ENCODE data around the gene CRB3. TPM values are rescaled to one million over a fixed set of nuclear protein-coding genes. Genes with fewer than 3 reads are reported as not detected.

CRB3 gene
- total RNA-seq, 1 donor, result not detected

GRCh38 chr19:6421075-6422014, 42.7 kb upstream of the CRB3 start:
- peaks cover 64% of the 10 kb centered on the region for H3K36me3 ChIP-seq (ENCODE audit: insufficient read depth, low read length)
- no peak overlapping the region for H2AFZ ChIP-seq (ENCODE audit: low read length)
- DNase-seq (ENCODE audit: insufficient read length, low spot score, missing footprints), result peak; percentile 66
- no peak overlapping the region for H3K4me2 ChIP-seq (ENCODE audit: insufficient read depth, low read length)
- peaks cover 63% of the 10 kb centered on the region for H4K20me1 ChIP-seq (ENCODE audit: insufficient read depth, low read length)
- H3K4me3 ChIP-seq (ENCODE audit: insufficient read depth, low read length), result no peak overlapping the region
- H3K4me1 ChIP-seq (ENCODE audit: insufficient read depth, low read length), result peaks cover 5% of the 10 kb centered on the region
- no peaks in the 10 kb centered on the region for H3K9me3 ChIP-seq (ENCODE audit: low read depth, low read length)
- TF ChIP-seq, protein P1, sequence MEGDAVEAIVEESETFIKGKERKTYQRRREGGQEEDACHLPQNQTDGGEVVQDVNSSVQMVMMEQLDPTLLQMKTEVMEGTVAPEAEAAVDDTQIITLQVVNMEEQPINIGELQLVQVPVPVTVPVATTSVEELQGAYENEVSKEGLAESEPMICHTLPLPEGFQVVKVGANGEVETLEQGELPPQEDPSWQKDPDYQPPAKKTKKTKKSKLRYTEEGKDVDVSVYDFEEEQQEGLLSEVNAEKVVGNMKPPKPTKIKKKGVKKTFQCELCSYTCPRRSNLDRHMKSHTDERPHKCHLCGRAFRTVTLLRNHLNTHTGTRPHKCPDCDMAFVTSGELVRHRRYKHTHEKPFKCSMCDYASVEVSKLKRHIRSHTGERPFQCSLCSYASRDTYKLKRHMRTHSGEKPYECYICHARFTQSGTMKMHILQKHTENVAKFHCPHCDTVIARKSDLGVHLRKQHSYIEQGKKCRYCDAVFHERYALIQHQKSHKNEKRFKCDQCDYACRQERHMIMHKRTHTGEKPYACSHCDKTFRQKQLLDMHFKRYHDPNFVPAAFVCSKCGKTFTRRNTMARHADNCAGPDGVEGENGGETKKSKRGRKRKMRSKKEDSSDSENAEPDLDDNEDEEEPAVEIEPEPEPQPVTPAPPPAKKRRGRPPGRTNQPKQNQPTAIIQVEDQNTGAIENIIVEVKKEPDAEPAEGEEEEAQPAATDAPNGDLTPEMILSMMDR (IDR thresholded peaks at IDR 0.05; ENCODE audit: extremely low read depth, low read depth, low read length), result no peak
- no peaks in the 10 kb centered on the region for H3K27me3 ChIP-seq (ENCODE audit: insufficient read depth, low read length)
- no peak overlapping the region for H3K27ac ChIP-seq (ENCODE audit: low read depth, low read length)
- H3K79me2 ChIP-seq (ENCODE audit: insufficient read depth, low read length), result peaks cover 68% of the 10 kb centered on the region

- DNase-seq (ENCODE audit: insufficient read length, low spot score, missing footprints), result peak; percentile 97
Measured at GRCh38 chr19:6423499-6424194, 40.4 kb upstream of the CRB3 start.

DNA sequence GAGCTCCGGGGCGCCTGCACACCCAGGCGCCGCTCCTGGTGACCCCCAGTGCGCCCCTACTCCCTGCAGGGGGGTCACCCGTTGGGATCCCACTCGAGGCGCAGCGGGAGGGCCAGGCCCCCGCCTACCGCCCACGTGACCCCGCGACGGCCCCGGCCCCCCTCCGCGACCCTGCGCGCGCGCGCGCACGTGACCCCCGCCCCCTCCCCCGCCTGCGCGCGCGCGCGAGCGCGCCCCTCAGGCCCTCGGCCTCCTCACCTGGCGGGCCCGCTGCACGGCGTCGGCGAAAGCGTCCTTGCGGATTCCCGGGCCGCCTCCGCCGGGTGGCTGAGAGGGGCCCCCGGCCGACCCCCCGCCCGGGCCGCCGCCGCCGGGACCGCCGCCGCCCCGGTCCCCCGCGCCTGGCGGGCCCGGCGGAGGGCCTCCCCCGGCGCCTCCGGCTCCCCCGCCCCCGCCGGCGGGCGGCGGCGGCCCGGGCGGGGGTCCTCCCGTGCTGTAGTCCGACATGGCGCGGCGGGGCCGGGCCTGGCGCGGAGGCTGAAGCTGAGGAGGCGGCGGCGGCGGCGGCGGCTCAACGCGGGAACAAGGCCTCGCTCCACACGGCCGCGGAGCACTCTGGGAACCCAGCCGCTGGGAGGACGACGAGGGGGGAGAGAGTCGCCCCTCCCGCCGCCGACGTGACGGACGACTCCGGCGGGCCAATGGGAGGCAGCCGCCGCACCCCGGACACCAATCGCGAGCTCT, 39.7 kb upstream of the CRB3 start, which contains the start of gene KHSRP:
TSS of gene KHSRP (minus strand) at position 617 of the 744 bp plus-strand sequence. CDS start at position 507, 110 bp downstream.
- TF ChIP-seq, protein P1 (IDR thresholded peaks at IDR 0.05; ENCODE audit: extremely low read depth, low read depth, low read length), result no peak
- peaks cover 5% of the 10 kb centered on the region for H3K4me1 ChIP-seq (ENCODE audit: insufficient read depth, low read length)
- peak within 1 kb of the TSS; percentile 87 for H2AFZ ChIP-seq (ENCODE audit: low read length)
- peak within 1 kb of the TSS; percentile 94 for H3K4me2 ChIP-seq (ENCODE audit: insufficient read depth, low read length)
- H3K9me3 ChIP-seq (ENCODE audit: low read depth, low read length), result no peaks in the 10 kb centered on the region
- peak within 1 kb of the TSS; percentile 94 for H3K4me3 ChIP-seq (ENCODE audit: insufficient read depth, low read length)
- peak within 1 kb of the TSS; percentile 75 for H3K27ac ChIP-seq (ENCODE audit: low read depth, low read length)
- no peaks in the 10 kb centered on the region for H3K27me3 ChIP-seq (ENCODE audit: insufficient read depth, low read length)
- DNase-seq (ENCODE audit: insufficient read length, low spot score, missing footprints), result peak; percentile 100
- peaks cover 49% of the 10 kb centered on the region for H3K79me2 ChIP-seq (ENCODE audit: insufficient read depth, low read length)
- peaks cover 34% of the 10 kb centered on the region for H3K36me3 ChIP-seq (ENCODE audit: insufficient read depth, low read length)
- peaks cover 46% of the 10 kb centered on the region for H4K20me1 ChIP-seq (ENCODE audit: insufficient read depth, low read length)

More at GRCh38 chr19:6423499-6424194, 40.4 kb upstream of the CRB3 start:
- peak overlapping the region; percentile 94 for H3K4me3 ChIP-seq (ENCODE audit: insufficient read depth, low read length)
- peaks cover 5% of the 10 kb centered on the region for H3K4me1 ChIP-seq (ENCODE audit: insufficient read depth, low read length)
- H3K36me3 ChIP-seq (ENCODE audit: insufficient read depth, low read length), result peaks cover 41% of the 10 kb centered on the region
- TF ChIP-seq, protein P1 (IDR thresholded peaks at IDR 0.05; ENCODE audit: extremely low read depth, low read depth, low read length), result no peak
- H3K4me2 ChIP-seq (ENCODE audit: insufficient read depth, low read length), result peak overlapping the region; percentile 94
- H3K27me3 ChIP-seq (ENCODE audit: insufficient read depth, low read length), result no peaks in the 10 kb centered on the region
- H4K20me1 ChIP-seq (ENCODE audit: insufficient read depth, low read length), result peaks cover 51% of the 10 kb centered on the region
- peaks cover 57% of the 10 kb centered on the region for H3K79me2 ChIP-seq (ENCODE audit: insufficient read depth, low read length)
- peak overlapping the region; percentile 36 for H2AFZ ChIP-seq (ENCODE audit: low read length)
- H3K27ac ChIP-seq (ENCODE audit: low read depth, low read length), result peak overlapping the region; percentile 75
- no peaks in the 10 kb centered on the region for H3K9me3 ChIP-seq (ENCODE audit: low read depth, low read length)
